B cell (primary cell): ENCODE measurements around the gene TSPO2. TPM values are rescaled to one million over a fixed set of nuclear protein-coding genes. Genes with fewer than 3 reads are reported as not detected.

Experiments used
- ATAC-seq: fragments of 200-7000 bp; cut with Tn5 transposase; one replicate; pipeline ENCODE4 v1.10.0; 2021; ENCODE audit warnings: low read depth, mild to moderate bottlenecking, moderate number of reproducible peaks, moderate library complexity
- CTCF ChIA-PET: fragments of 350-600 bp; sonication (Branson Sonifier 250); formaldehyde crosslinking; loops from one replicate; lab custom pipeline; 2021; ENCODE audit warnings: antibody characterized with exemption, inconsistent platforms; lab: Charles Lee
- POLR2A ChIA-PET: fragments of 350-600 bp; sonication (Branson Sonifier 250); formaldehyde crosslinking; loops from one replicate; lab custom pipeline; 2021; ENCODE audit warnings: antibody characterized with exemption; lab: Charles Lee
- DNase-seq: peaks from one replicate; pipeline ENCODE4 v3.0.0; 2013
- H2AFZ ChIP-seq: 2 replicates; pipeline ENCODE4 v1.6.1; 2012; ENCODE audit warnings: mild to moderate bottlenecking, low read depth, low read length; ENCODE audit not compliant: insufficient read depth, poor library complexity, severe bottlenecking
- H3K27ac ChIP-seq, 2 donors: 1 replicate in 1 of 2; 2 replicates in 1 of 2; pipeline ENCODE4 v1.5.1; 2012 to 2013; ENCODE audit warnings: low read length in 2 of 2, mild to moderate bottlenecking in 2 of 2, moderate library complexity in 1 of 2
- H3K27me3 ChIP-seq, 4 experiments: fragments of 200-600 bp in 1 of 4; sonication (generic) in 1 of 4; replicated peaks in 1 of 4; 1 replicate in 2 of 4; 2 replicates in 2 of 4; pipeline versions ENCODE4 v1.6.1 to v1.7.0; 2013 to 2016; ENCODE audit warnings: low read length in 3 of 4, mild to moderate bottlenecking in 2 of 4, mixed read lengths in 1 of 4, moderate library complexity in 1 of 4; ENCODE audit not compliant: insufficient read depth in 4 of 4, control insufficient read depth in 3 of 4; ENCODE audit errors: control extremely low read depth in 1 of 4
- H3K36me3 ChIP-seq, 2 experiments: replicated peaks in 1 of 2; 1 replicate in 1 of 2; 2 replicates in 1 of 2; pipeline versions ENCODE4 v1.6.1 to v1.7.1; 2013; ENCODE audit warnings: low read length in 1 of 2; ENCODE audit not compliant: insufficient read depth in 2 of 2, control insufficient read depth in 1 of 2; ENCODE audit errors: control extremely low read depth in 1 of 2, extremely low read depth in 1 of 2
- H3K4me1 ChIP-seq, 2 donors: fragments of 200-600 bp in 1 of 2; sonication (generic) in 1 of 2; 1 replicate in 1 of 2; 2 replicates in 1 of 2; pipeline versions ENCODE4 v1.5.1 to v1.6.1; 2013 to 2017; ENCODE audit warnings: low read length in 2 of 2; ENCODE audit not compliant: control insufficient read depth in 2 of 2, insufficient read depth in 2 of 2
- H3K4me2 ChIP-seq: replicated peaks from 2 replicates; pipeline ENCODE3; 2012; ENCODE audit warnings: mild to moderate bottlenecking, low read depth, low read length; ENCODE audit not compliant: poor library complexity, severe bottlenecking
- H3K4me3 ChIP-seq, 5 experiments: fragments of 200-600 bp in 1 of 5; sonication (generic) in 1 of 5; 1 replicate in 3 of 5; 2 replicates in 2 of 5; pipeline versions ENCODE4 v1.5.1 to v1.7.0; 2011 to 2016; ENCODE audit warnings: low read length in 4 of 5, mild to moderate bottlenecking in 4 of 5, low read depth in 2 of 5, control low read depth in 1 of 5, moderate library complexity in 1 of 5; ENCODE audit not compliant: insufficient read depth in 1 of 5; ENCODE audit errors: control extremely low read depth in 1 of 5, extremely low read depth in 1 of 5
- H3K79me2 ChIP-seq: fragments of 200-600 bp; sonication (generic); one replicate; pipeline ENCODE4 v1.6.0; 2016; ENCODE audit warnings: low read length; ENCODE audit not compliant: control insufficient read depth, insufficient read depth
- H3K9ac ChIP-seq: fragments of 200-600 bp; sonication (generic); 2 replicates; pipeline ENCODE4 v1.6.1; 2017; ENCODE audit warnings: mild to moderate bottlenecking, low read length, moderate library complexity
- H3K9me3 ChIP-seq, 3 donors: one replicate each; pipeline versions ENCODE4 v1.6.1 to v1.7.1; 2013; ENCODE audit warnings: low read length in 2 of 3; ENCODE audit not compliant: control insufficient read depth in 2 of 3, insufficient read depth in 1 of 3; ENCODE audit errors: control extremely low read depth in 1 of 3
- H4K20me1 ChIP-seq: 2 replicates; pipeline ENCODE4 v1.6.0; 2012; ENCODE audit warnings: mild to moderate bottlenecking, low read length; ENCODE audit not compliant: insufficient read depth, control insufficient read depth, poor library complexity, severe bottlenecking
- H3K27ac Mint-ChIP-seq: one replicate; pipeline ENCODE4 v1.8.0; 2021; ENCODE audit warnings: mixed read lengths
- H3K27me3 Mint-ChIP-seq: one replicate; pipeline ENCODE4 v1.8.0; 2021; ENCODE audit warnings: mixed read lengths
- H3K4me1 Mint-ChIP-seq: one replicate; pipeline ENCODE4 v1.8.0; 2021; ENCODE audit warnings: mixed read lengths
- H3K4me3 Mint-ChIP-seq: one replicate; pipeline ENCODE4 v1.8.0; 2021; ENCODE audit warnings: mixed read lengths
- H3K9me3 Mint-ChIP-seq: one replicate; pipeline ENCODE4 v1.8.0; 2022; ENCODE audit warnings: mixed read lengths; ENCODE audit not compliant: insufficient read depth
- CTCF ChIP-seq: fragments of 200-600 bp; IDR thresholded peaks from one replicate; pipeline ENCODE4 v1.8.0; 2022; ENCODE audit warnings: antibody characterized with exemption, mild to moderate bottlenecking
- EZH2 ChIP-seq: IDR thresholded peaks from 2 replicates; pipeline ENCODE4 v1.6.1; 2012; ENCODE audit warnings: borderline replicate concordance, low read depth, mild to moderate bottlenecking, moderate library complexity, low read length; ENCODE audit not compliant: insufficient read depth, poor library complexity, severe bottlenecking
- WGBS: methylation state at CpG from one replicate; pipeline ENCODE4 v1.1.5; 2013; ENCODE audit warnings: missing lambda C conversion rate; ENCODE audit not compliant: insufficient coverage; 5-methylcytosine and 5-hydroxymethylcytosine counted together
- intact Hi-C: fragments of 100-400 bp; cut with micrococcal nuclease; formaldehyde crosslinking; loops from one replicate; pipeline ENCODE4 v1.10.0; 2022
- polyA plus RNA-seq: library from polyadenylated mRNA; depleted of rRNA; stranded (reverse); fragments of >200 nt; gene quantifications from 2 replicates; pipeline ENCODE4 v1.2.3, GENCODE V29; 2012
- total RNA-seq, 2 donors: library from RNA; stranded (reverse); fragments of 120-200 nt in 1 of 2; gene quantifications; 1 replicate in 1 of 2; 2 replicates in 1 of 2; pipeline versions ENCODE4 v1.2.3 to v1.2.4, GENCODE V29; 2013 to 2022

TSPO2 gene
- total and polyA plus RNA-seq, 2 donors (not counting 1 experiment from before 2014, with no cell fraction given) = not detected

DNA sequence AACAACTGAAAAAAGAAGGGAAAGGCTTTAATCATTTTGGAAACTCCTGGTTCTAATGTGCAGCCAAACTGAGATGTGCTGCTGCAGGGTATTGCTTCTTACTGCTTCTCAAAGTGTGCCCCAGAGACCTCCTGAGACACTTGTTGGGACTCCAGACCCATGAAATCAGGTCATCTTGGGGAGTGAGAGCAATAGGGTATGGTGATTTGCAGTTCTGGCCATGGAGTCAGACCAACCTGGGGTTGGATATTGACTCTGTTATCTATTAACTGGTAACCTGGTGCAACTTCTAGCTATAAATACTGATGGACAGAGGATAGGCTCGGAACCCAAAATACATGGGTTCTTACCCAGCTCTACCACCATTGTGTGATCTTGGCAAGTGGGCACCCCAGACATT, 3.8 kb downstream of the TSPO2 start:
- Histone ChIP-seq H3K36me3 (peaks cover 0 to 5% of the 10 kb centered on the region in 2 experiments), H4K20me1 (no peaks in the 10 kb centered on the region), H3K9ac (no peak overlapping the region), H3K4me3 (no peak overlapping the region), H3K4me1 (no peaks in the 10 kb centered on the region), H3K9me3 (no peaks in the 10 kb centered on the region), H3K79me2 (no peaks in the 10 kb centered on the region), H3K27ac (no peak overlapping the region), H3K27me3 (no peaks in the 10 kb centered on the region), H3K4me2 (no peak overlapping the region), H2AFZ (no peak overlapping the region)
- Mint-ChIP-seq H3K4me1 (peaks cover 2% of the 10 kb centered on the region), H3K9me3 (no peaks in the 10 kb centered on the region), H3K27ac (no peak overlapping the region), H3K27me3 (no peaks in the 10 kb centered on the region), H3K4me3 (no peak overlapping the region)
- no peak for ATAC-seq
- intact Hi-C loops = no loop called here
- no CpG with 5 or more reads among the region's 1 CpG for WGBS
- TF ChIP-seq CTCF (no peak), EZH2 (no peak)
- ChIA-PET POLR2A (no interaction called here), CTCF (interaction anchor here (0.9 to 1.7 kb wide), 5 partner anchors 9 to 41 kb away, joined by 3 to 9 read pairs (median 4); no protein-coding TSS in a partner anchor)
- DNase-seq = no peak

DNA sequence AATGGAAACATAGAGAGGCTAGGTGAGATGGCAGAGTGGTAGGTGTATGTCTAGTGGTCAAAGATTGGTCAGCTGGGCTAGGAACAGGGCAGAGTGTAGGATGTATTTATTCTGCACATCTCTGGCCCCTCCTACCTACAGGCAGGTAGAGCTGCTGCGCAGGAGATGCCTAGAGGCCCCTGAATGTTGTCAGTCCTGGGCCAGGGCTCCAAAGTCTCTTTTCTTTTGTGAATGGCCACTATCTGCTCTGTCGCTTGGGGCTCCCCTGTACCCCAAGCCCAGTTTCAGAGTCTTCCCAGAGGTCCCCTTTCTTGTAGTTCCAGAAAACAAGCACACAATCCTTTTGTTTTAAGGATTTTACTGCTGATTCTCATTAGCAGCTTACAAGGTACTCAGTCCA, 5.0 kb downstream of the TSPO2 start:
- POLR2A ChIA-PET = no interaction called here
- intact Hi-C loops = no loop called here

More for the DNA sequence above, 5.0 kb downstream of the TSPO2 start:
- Histone ChIP-seq H3K27me3 (no peaks in the 10 kb centered on the region), H3K9ac (no peak overlapping the region), H3K4me2 (no peak overlapping the region), H3K79me2 (no peaks in the 10 kb centered on the region), H3K9me3 (no peaks in the 10 kb centered on the region), H4K20me1 (no peaks in the 10 kb centered on the region), H3K4me1 (peaks cover 11 to 12% of the 10 kb centered on the region in 2 donors), H3K27ac (no peak overlapping the region), H3K4me3 (no peak overlapping the region), H3K36me3 (peaks cover 0 to 3% of the 10 kb centered on the region in 2 experiments), H2AFZ (no peak overlapping the region)
- no peak for DNase-seq
- TF ChIP-seq EZH2 = no peak
- H3K27ac Mint-ChIP-seq = no peak overlapping the region
- no peaks in the 10 kb centered on the region for H3K27me3 Mint-ChIP-seq
- H3K4me3 Mint-ChIP-seq = no peak overlapping the region
- CTCF ChIA-PET = interaction anchor here (1.6 to 1.7 kb wide), 3 partner anchors 10 to 42 kb away, joined by 3 to 9 read pairs (median 8); no protein-coding TSS in a partner anchor
- H3K9me3 Mint-ChIP-seq = no peaks in the 10 kb centered on the region
- H3K4me1 Mint-ChIP-seq = peaks cover 14% of the 10 kb centered on the region
- WGBS = 100% methylated on average over 2 of the region's 2 CpGs
- ATAC-seq = no peak
